HL-60 (cell line): ENCODE measurements around the gene A2M.

ENCODE experiments used
- CTCF ChIP-seq: IDR thresholded peaks from one replicate; pipeline ENCODE4 v1.5.1; 2011; ENCODE audit warnings: low read length, control low read depth, inconsistent platforms; ENCODE audit not compliant: insufficient read depth
- POLR2AphosphoS5 ChIP-seq: IDR thresholded peaks from 2 replicates; pipeline ENCODE4 v1.6.1; 2012; ENCODE audit warnings: low read depth
- REST ChIP-seq: IDR thresholded peaks from 2 replicates; pipeline ENCODE4 v1.6.1; 2012; ENCODE audit warnings: low read depth; ENCODE audit not compliant: insufficient replicate concordance
- SPI1 ChIP-seq: IDR thresholded peaks from 2 replicates; pipeline ENCODE4 v1.6.1; 2012; ENCODE audit warnings: low read depth, mild to moderate bottlenecking, borderline replicate concordance

GRCh38 chr12:9066183-9066623 lies 49.5 kb downstream of the A2M start:
- TF ChIP-seq CTCF (no peak), POLR2AphosphoS5 (no peak), REST (no peak), SPI1 (no peak)
